Measurements from ENCODE around the gene PNLIPRP2. TPM values are rescaled to one million over a fixed set of nuclear protein-coding genes. Genes with fewer than 3 reads are reported as not detected.

The PNLIPRP2 gene
- polyA plus RNA-seq, 1 donor (not counting 4 experiments of a cell fraction or from before 2014, with no cell fraction given), result not detected

DNA sequence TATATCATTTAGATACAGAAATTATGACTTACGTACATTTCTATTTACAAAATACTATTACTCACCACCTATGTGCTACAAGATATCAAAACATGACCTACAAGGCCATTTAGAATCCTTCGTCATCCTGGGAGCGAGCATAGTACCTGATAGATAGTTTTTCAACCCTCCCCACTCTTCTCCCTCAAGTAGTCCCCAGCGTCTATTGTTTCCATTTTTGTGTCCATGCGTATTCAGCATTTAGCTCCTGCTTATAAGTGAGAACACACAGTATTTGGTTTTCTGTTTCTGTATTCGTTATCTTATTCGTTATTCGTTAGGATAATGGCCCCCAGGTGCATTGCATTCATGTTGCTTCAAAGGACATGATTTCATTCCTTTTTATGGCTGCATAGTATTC lies 28.1 kb downstream of the PNLIPRP2 start:
- Histone ChIP-seq H3K4me1 (ENCODE audit: control insufficient read depth, extremely low read depth, insufficient read depth, low read length) (no peaks in the 10 kb centered on the region), H2AFZ (ENCODE audit: control insufficient read depth, low read length) (no peak overlapping the region), H3K27me3 (ENCODE audit: control insufficient read depth, extremely low read depth, insufficient read depth, low read length) (no peaks in the 10 kb centered on the region), H3K4me3 (ENCODE audit: control insufficient read depth in 2 of 3, extremely low read depth in 1 of 3, insufficient read depth in 2 of 3, low read depth in 1 of 3, low read length in 3 of 3) (no peak overlapping the region), H3K36me3 (ENCODE audit: control insufficient read depth in 2 of 2, extremely low read depth in 1 of 2, insufficient read depth in 2 of 2, low read length in 2 of 2) (no peaks in the 10 kb centered on the region), H3K9me1 (ENCODE audit: control insufficient read depth, extremely low read depth, insufficient read depth, low read length) (no peaks in the 10 kb centered on the region), H3K9me3 (ENCODE audit: control insufficient read depth, low read depth, low read length) (no peaks in the 10 kb centered on the region), H3K9ac (ENCODE audit: control insufficient read depth, extremely low read depth, insufficient read depth, low read length) (no peak overlapping the region), H3K79me2 (ENCODE audit: control insufficient read depth, insufficient read depth, low read length) (no peaks in the 10 kb centered on the region), H3K27ac (ENCODE audit: control insufficient read depth, insufficient read depth, low read length) (no peak overlapping the region), H4K20me1 (ENCODE audit: control insufficient read depth, extremely low read depth, insufficient read depth, low read length) (no peaks in the 10 kb centered on the region), H3K4me2 (ENCODE audit: control insufficient read depth, extremely low read depth, insufficient read depth, low read depth, low read length) (no peak overlapping the region)
- DNase-seq (ENCODE audit: low read depth, low spot score) (no peak), FAIRE-seq (no peak)
- dilution Hi-C loops (cut with MboI; ENCODE audit: extremely low pct_ligation_motif_present, low sequenced_read_pairs), result no loop called here
- TF ChIP-seq EZH2 (IDR thresholded peaks at IDR 0.05; ENCODE audit: low read length), result no peak
- TF ChIP-seq, protein P1, sequence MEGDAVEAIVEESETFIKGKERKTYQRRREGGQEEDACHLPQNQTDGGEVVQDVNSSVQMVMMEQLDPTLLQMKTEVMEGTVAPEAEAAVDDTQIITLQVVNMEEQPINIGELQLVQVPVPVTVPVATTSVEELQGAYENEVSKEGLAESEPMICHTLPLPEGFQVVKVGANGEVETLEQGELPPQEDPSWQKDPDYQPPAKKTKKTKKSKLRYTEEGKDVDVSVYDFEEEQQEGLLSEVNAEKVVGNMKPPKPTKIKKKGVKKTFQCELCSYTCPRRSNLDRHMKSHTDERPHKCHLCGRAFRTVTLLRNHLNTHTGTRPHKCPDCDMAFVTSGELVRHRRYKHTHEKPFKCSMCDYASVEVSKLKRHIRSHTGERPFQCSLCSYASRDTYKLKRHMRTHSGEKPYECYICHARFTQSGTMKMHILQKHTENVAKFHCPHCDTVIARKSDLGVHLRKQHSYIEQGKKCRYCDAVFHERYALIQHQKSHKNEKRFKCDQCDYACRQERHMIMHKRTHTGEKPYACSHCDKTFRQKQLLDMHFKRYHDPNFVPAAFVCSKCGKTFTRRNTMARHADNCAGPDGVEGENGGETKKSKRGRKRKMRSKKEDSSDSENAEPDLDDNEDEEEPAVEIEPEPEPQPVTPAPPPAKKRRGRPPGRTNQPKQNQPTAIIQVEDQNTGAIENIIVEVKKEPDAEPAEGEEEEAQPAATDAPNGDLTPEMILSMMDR (optimal IDR thresholded peaks at IDR 0.05 in 1 of 3, IDR thresholded peaks at IDR 0.05 in 1 of 3, conservative IDR thresholded peaks at IDR 0.05 in 1 of 3; ENCODE audit: extremely low read depth in 1 of 3, insufficient read depth in 2 of 3, low read length in 3 of 3), result no peak

DNA sequence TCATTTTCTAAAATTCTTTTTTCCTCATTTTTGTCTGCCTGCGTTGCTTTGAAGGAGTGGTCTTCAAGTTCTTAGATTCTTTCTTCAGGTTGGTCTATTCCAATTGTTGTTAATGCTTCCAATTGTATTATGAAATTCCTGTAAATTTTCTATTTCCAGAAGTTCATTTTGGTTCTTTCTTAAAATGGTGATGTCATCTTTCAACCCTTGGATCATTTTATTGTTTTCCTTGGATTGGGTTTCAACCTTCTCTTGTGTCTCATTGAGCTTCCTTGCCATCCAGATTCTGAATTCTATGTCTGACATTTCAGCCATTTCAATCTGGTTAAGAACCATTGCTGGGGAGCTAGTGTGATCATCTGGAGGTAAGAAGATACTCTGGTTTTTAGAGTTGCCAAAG lies 33.1 kb downstream of the PNLIPRP2 start:
- FAIRE-seq (no peak), DNase-seq (ENCODE audit: low read depth, low spot score) (no peak)
- no peaks in the 10 kb centered on the region for H3K9me1 ChIP-seq (ENCODE audit: control insufficient read depth, extremely low read depth, insufficient read depth, low read length)
- no peak overlapping the region for H3K4me3 ChIP-seq (ENCODE audit: control insufficient read depth in 2 of 3, extremely low read depth in 1 of 3, insufficient read depth in 2 of 3, low read depth in 1 of 3, low read length in 3 of 3)
- no peak overlapping the region for H2AFZ ChIP-seq (ENCODE audit: control insufficient read depth, low read length)
- no peak overlapping the region for H3K9ac ChIP-seq (ENCODE audit: control insufficient read depth, extremely low read depth, insufficient read depth, low read length)
- TF ChIP-seq, protein P1 (optimal IDR thresholded peaks at IDR 0.05 in 1 of 3, IDR thresholded peaks at IDR 0.05 in 1 of 3, conservative IDR thresholded peaks at IDR 0.05 in 1 of 3; ENCODE audit: extremely low read depth in 1 of 3, insufficient read depth in 2 of 3, low read length in 3 of 3), result no peak
- no peak for TF ChIP-seq EZH2 (IDR thresholded peaks at IDR 0.05; ENCODE audit: low read length)
- no peaks in the 10 kb centered on the region for H3K27me3 ChIP-seq (ENCODE audit: control insufficient read depth, extremely low read depth, insufficient read depth, low read length)
- H4K20me1 ChIP-seq (ENCODE audit: control insufficient read depth, extremely low read depth, insufficient read depth, low read length), result no peaks in the 10 kb centered on the region
- dilution Hi-C loops (cut with MboI; ENCODE audit: extremely low pct_ligation_motif_present, low sequenced_read_pairs), result no loop called here
- no peaks in the 10 kb centered on the region for H3K79me2 ChIP-seq (ENCODE audit: control insufficient read depth, insufficient read depth, low read length)
- no peaks in the 10 kb centered on the region for H3K4me1 ChIP-seq (ENCODE audit: control insufficient read depth, extremely low read depth, insufficient read depth, low read length)
- no peak overlapping the region for H3K4me2 ChIP-seq (ENCODE audit: control insufficient read depth, extremely low read depth, insufficient read depth, low read depth, low read length)
- no peaks in the 10 kb centered on the region for H3K36me3 ChIP-seq (ENCODE audit: control insufficient read depth in 2 of 2, extremely low read depth in 1 of 2, insufficient read depth in 2 of 2, low read length in 2 of 2)
- H3K9me3 ChIP-seq (ENCODE audit: control insufficient read depth, low read depth, low read length), result no peaks in the 10 kb centered on the region
- no peak overlapping the region for H3K27ac ChIP-seq (ENCODE audit: control insufficient read depth, insufficient read depth, low read length)
